ENCODE results near the gene CYBA. TPM values are rescaled to one million over a fixed set of nuclear protein-coding genes. Genes with fewer than 3 reads are reported as not detected.

CYBA gene
- total and polyA plus RNA-seq, 9 of the 15 experiments (the other 6 are each of a cell fraction or from before 2014, with no cell fraction given): 0.34 to 683 (median 93.0) TPM

GRCh38 chr16:88662843-88663606 lies 12.2 kb upstream of the CYBA start, which contains the start of gene MVD (continued):
- peak; percentile 55; the same call in 1 of the 2 replicates for TF ChIP-seq ZNF740 (CRISPR knock-in tag; IDR thresholded peaks at IDR 0.05)
- no peak for TF ChIP-seq ZNF740 (tag; IDR thresholded peaks at IDR 0.05)
- TF ChIP-seq POLR2AphosphoS5 (IDR thresholded peaks at IDR 0.05; ENCODE audit: control insufficient read depth, insufficient read depth, low read depth, low read length): peak; percentile 70; the same call in 1 of the 2 replicates
- peak; percentile 40 for TF ChIP-seq RB1 (IDR thresholded peaks at IDR 0.05; ENCODE audit: low read depth)
- peak; percentile 82 for TF ChIP-seq E2F5 (CRISPR knock-in tag; IDR thresholded peaks at IDR 0.05)
- TF ChIP-seq POLR2AphosphoS2 (IDR thresholded peaks at IDR 0.05; ENCODE audit: low read length): no peak; the same call in 1 of the 2 replicates
- no peak for TF ChIP-seq MYNN (IDR thresholded peaks at IDR 0.05)
- TF ChIP-seq MYNN (CRISPR knock-in tag; IDR thresholded peaks at IDR 0.05): no peak
- TF ChIP-seq ZNF707 (CRISPR knock-in tag; conservative IDR thresholded peaks at IDR 0.05): no peak
- peak in 1 of 2 experiments; percentile 71; a peak in 1 of 4 replicates for TF ChIP-seq SIN3A (IDR thresholded peaks at IDR 0.05; ENCODE audit: borderline replicate concordance in 2 of 2, control insufficient read depth in 1 of 2, low read depth in 2 of 2, low read length in 2 of 2)
- TF ChIP-seq MCM7 (IDR thresholded peaks at IDR 0.05): no peak
- no peak for TF ChIP-seq SNIP1 (IDR thresholded peaks at IDR 0.05; ENCODE audit: low read depth)
- no peak for TF ChIP-seq ZNF785 (CRISPR knock-in tag; IDR thresholded peaks at IDR 0.05)
- TF ChIP-seq ZNF584 (CRISPR knock-in tag; IDR thresholded peaks at IDR 0.05; ENCODE audit: low read depth): no peak
- peak; percentile 32 for TF ChIP-seq PRPF4 (IDR thresholded peaks at IDR 0.05; ENCODE audit: insufficient read depth, low read depth, low read length, poor library complexity, severe bottlenecking)
- TF ChIP-seq TCF3 (CRISPR knock-in tag; IDR thresholded peaks at IDR 0.05): no peak; the same call in 1 of the 2 replicates
- peak; percentile 83 for TF ChIP-seq KDM2B (CRISPR knock-in tag; IDR thresholded peaks at IDR 0.05)
- no peak for TF ChIP-seq RBM39 (optimal IDR thresholded peaks at IDR 0.05; ENCODE audit: low read depth, low read length)
- 0 out of 4 replicates have a peak, but pooled peaks of 1 of the 2 experiments have one; percentile 10 for TF ChIP-seq TBL1XR1 (IDR thresholded peaks at IDR 0.05; ENCODE audit: low read length in 2 of 2)
- TF ChIP-seq KLF1 (tag; IDR thresholded peaks at IDR 0.05): peak; percentile 73
- TF ChIP-seq ZNF24 (IDR thresholded peaks at IDR 0.05): no peak
- peak; percentile 100 for TF ChIP-seq RBM25 (IDR thresholded peaks at IDR 0.05; ENCODE audit: low read depth, low read length, severe bottlenecking)
- peak; percentile 99 for TF ChIP-seq CREM (IDR thresholded peaks at IDR 0.05; ENCODE audit: low read depth)
- peak; percentile 86 for TF ChIP-seq CHD2 (IDR thresholded peaks at IDR 0.05; ENCODE audit: low read depth, low read length)
- TF ChIP-seq ZNF431 (CRISPR knock-in tag; IDR thresholded peaks at IDR 0.05): no peak
- no peak for TF ChIP-seq RHOXF2B (CRISPR knock-in tag; conservative IDR thresholded peaks at IDR 0.05)
- 0 out of 2 replicates have a peak, but pooled peaks have one; percentile 47 for TF ChIP-seq ZBTB26 (CRISPR knock-in tag; IDR thresholded peaks at IDR 0.05)
